ENCODE data around the gene MCIDAS.

The MCIDAS gene

GRCh38 chr5:55227664-55228430 is 732 bp upstream of the MCIDAS start:
- no peak for TF ChIP-seq CTCF (conservative IDR thresholded peaks at IDR 0.05; ENCODE audit: low read depth, low read length)
- no peak for DNase-seq (ENCODE audit: low read depth)
- peak overlapping the region; percentile 4 for H3K4me3 ChIP-seq (ENCODE audit: low read depth, low read length)

DNA sequence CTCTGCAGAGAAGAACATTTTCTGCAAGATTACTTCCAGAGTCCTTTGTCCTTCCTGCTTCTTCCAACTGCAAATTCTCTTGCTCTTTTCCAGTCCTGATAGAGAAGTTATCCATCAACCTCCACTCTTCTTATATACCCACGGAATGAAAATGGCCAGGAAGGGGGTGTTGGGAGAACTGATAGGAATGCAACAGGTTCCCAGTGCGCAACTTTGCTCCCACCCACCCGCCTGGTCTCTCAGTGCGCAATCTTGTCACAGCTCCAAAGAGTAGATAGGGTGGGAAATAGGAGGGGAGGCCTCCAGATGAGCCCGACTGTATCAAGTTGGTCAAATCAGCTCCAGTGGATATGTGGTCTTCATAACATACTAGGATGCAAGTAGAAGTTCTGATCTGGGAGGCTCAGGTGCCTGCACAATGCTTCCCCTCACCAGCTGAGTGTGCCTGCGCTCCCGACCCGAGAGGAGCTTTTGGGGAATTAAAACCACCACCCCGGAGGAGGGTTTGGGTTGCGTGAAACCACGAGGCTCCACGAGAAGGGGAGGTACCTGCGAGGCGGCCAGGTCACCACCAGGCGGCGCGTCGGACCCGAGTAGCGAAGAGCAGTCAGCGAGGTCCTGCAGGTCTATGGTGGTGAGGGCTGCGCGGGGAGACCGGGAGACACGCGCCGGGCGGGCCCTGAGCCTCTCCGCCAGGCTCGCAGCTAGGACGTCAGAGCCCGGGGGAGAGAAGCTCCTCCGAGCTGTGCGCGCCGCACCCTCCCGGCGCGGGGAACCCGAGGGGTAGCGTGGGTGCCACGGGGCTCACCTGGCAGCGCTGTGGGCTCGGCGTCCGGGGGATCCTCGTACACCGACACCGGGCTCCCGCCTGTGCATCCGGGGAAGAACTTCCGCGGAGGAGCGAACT is 835 bp downstream of the MCIDAS start:
- DNase-seq (ENCODE audit: low read depth), result no peak
- peak; percentile 52 for TF ChIP-seq CTCF (conservative IDR thresholded peaks at IDR 0.05; ENCODE audit: low read depth, low read length)
- no peak overlapping the region for H3K4me3 ChIP-seq (ENCODE audit: low read depth, low read length)

- TF ChIP-seq CTCF (conservative IDR thresholded peaks at IDR 0.05; ENCODE audit: low read depth, low read length), result no peak
- DNase-seq (ENCODE audit: low read depth), result no peak
Observed at GRCh38 chr5:55225346-55225745, 1.8 kb downstream of the MCIDAS start.

GRCh38 chr5:55223812-55224240 is 3.3 kb downstream of the MCIDAS start:
- TF ChIP-seq CTCF (conservative IDR thresholded peaks at IDR 0.05; ENCODE audit: low read depth, low read length), result no peak

More at GRCh38 chr5:55225346-55225745, 1.8 kb downstream of the MCIDAS start:
- no peak overlapping the region for H3K4me3 ChIP-seq (ENCODE audit: low read depth, low read length)

DNA sequence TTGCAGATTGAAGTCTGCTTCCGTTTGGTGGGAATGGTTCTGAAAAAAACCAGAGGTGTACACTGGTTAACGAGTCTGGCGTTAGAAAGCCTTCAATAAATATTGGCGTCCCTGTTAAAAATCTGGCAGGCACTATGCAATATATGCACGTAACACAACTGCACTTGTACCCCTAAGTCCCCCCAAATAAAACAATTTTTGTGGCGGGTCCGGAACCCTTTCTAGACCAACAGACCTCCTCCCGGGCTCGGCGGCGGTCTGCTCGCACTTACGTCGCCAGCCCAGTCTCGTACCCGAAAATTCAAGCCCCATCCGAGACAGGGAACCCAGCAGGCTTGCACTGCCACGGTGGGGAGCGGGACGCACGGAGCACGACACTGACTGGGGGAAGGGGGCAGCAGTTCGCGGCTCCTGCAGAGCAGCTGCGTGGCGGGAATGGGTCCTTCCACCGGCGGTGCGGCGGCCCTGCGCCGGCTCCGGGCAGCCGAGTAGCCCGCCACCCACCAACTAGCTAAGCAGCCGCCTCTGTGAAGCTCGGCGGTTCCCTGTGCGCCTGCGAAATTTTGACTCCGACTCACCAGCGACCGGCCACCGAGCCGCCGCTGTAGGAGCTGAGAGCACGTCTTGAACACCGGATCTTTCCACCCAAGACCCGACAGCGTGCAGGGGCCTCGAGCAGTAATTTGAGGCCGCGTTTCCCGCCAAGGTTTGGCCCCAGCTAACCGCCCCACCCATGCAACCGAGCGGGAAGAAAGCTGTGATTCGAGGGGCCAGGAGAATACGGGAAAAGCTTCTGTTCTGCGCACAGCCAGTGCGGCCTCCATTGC is 3.9 kb downstream of the MCIDAS start:
- H3K4me3 ChIP-seq (ENCODE audit: low read depth, low read length), result no peak overlapping the region
- no peak for TF ChIP-seq CTCF (conservative IDR thresholded peaks at IDR 0.05; ENCODE audit: low read depth, low read length)
- no peak for DNase-seq (ENCODE audit: low read depth)

More at GRCh38 chr5:55223812-55224240, 3.3 kb downstream of the MCIDAS start:
- no peak for DNase-seq (ENCODE audit: low read depth)
- no peak overlapping the region for H3K4me3 ChIP-seq (ENCODE audit: low read depth, low read length)

DNA sequence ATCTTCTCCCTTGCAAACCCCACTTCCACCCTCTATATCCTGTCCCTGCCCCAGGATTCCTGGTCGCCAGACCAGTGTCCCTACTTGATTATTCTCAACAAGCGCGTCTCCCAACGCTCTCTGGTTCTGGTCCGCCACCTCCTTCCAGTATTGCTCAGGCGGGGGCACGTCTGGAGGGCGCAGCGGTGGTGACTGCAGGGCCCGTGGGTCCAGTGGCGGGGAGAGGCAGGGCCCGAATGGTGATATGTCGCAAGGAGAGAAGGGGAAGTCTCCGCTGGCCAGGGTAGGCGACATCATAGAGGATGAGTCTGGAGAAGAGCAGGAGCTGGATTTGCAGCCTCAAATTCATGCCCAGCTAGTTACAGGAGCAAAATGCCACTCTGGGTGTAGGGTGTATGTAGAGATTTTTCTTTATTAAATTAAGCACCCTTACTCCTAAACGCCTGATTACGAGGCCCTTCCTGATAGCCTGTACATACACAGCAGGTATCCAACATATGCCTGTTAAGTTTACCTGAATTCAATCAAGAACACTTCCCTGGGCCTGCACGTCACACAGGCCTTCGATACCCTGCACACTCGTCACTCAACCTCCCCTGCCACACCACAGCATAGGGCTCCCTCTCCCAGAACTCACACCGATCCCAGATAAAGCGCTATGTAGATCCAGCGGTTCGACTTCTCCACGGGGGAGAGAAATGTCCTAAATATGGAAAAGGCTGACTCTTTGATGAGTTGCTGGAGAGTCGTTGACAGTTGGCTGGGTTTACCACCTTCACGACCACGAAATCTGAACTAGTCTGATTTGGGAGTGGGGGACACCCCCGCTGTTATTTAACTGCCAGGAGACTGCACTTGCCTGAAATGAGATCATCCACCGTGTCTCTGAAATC is 4.8 kb downstream of the MCIDAS start:
- H3K4me3 ChIP-seq (ENCODE audit: low read depth, low read length), result no peak overlapping the region
- DNase-seq (ENCODE audit: low read depth), result no peak
- TF ChIP-seq CTCF (conservative IDR thresholded peaks at IDR 0.05; ENCODE audit: low read depth, low read length), result no peak
